NCI-H1105 treated with DMSO at 0.1 percent for 48 hours (cell line): ENCODE data around the gene THSD7B.

ENCODE experiments used
- DNase-seq: peaks from one replicate; lab custom pipeline; 2025; lab: John Stamatoyannopoulos, UW

THSD7B gene

GRCh38 chr2:137383391-137383790 lies 618.0 kb downstream of the THSD7B start:
- DNase-seq = no peak

GRCh38 chr2:137387044-137387443 lies 621.7 kb downstream of the THSD7B start:
- no peak for DNase-seq

GRCh38 chr2:137405496-137405895 lies 640.2 kb downstream of the THSD7B start:
- DNase-seq = no peak

- DNase-seq = no peak
Observed at GRCh38 chr2:137411585-137411984, 646.2 kb downstream of the THSD7B start.

GRCh38 chr2:137420744-137421143 lies 655.4 kb downstream of the THSD7B start:
- DNase-seq = no peak

GRCh38 chr2:137435162-137435561 lies 669.8 kb downstream of the THSD7B start:
- no peak for DNase-seq

- no peak for DNase-seq
Observed at GRCh38 chr2:137437386-137437785, 672.0 kb downstream of the THSD7B start.

GRCh38 chr2:137444970-137445369 lies 679.6 kb downstream of the THSD7B start:
- DNase-seq = no peak

- no peak for DNase-seq
Observed at GRCh38 chr2:137449454-137449853, 684.1 kb downstream of the THSD7B start.

- no peak for DNase-seq
Observed at GRCh38 chr2:137454886-137455285, 689.5 kb downstream of the THSD7B start.

GRCh38 chr2:137467246-137467862 lies 702.0 kb downstream of the THSD7B start:
- DNase-seq = peak; percentile 49

GRCh38 chr2:137493261-137493660 lies 727.9 kb downstream of the THSD7B start:
- DNase-seq = no peak

GRCh38 chr2:137500599-137500998 lies 735.3 kb downstream of the THSD7B start:
- DNase-seq = no peak

- peak; percentile 73 for DNase-seq
Observed at GRCh38 chr2:137507237-137507636, 741.9 kb downstream of the THSD7B start.

- no peak for DNase-seq
Observed at GRCh38 chr2:137508739-137509384, 743.5 kb downstream of the THSD7B start.

GRCh38 chr2:137511526-137511925 lies 746.2 kb downstream of the THSD7B start:
- DNase-seq = no peak

- DNase-seq = no peak
Observed at GRCh38 chr2:137521653-137522619, 756.6 kb downstream of the THSD7B start.

GRCh38 chr2:137522620-137523011 lies 757.3 kb downstream of the THSD7B start:
- DNase-seq = no peak

GRCh38 chr2:137523931-137524330 lies 758.6 kb downstream of the THSD7B start:
- no peak for DNase-seq

GRCh38 chr2:137525132-137525531 lies 759.8 kb downstream of the THSD7B start:
- DNase-seq = no peak

- DNase-seq = peak; percentile 13
Observed at GRCh38 chr2:137525641-137526190, 760.4 kb downstream of the THSD7B start.

- no peak for DNase-seq
Observed at GRCh38 chr2:137535897-137536296, 770.6 kb downstream of the THSD7B start.
